Inflammatory macrophage treated with lipopolysaccharide for 1 hour (primary cell): ENCODE results near the gene TP53BP2.
"Not testable (repeated sequence)": the region's sequence is repeated elsewhere in the genome, so short reads cannot be mapped to it uniquely, and the experiment has no call there.

Source experiments
- DNase-seq, 2 donors: peaks; one replicate each; pipeline ENCODE4 v3.0.0-alpha.2; 2020 to 2022

The TP53BP2 gene

GRCh38 chr1:223845810-223846682 lies at the start of gene TP53BP2:
TSS of gene TP53BP2 (minus strand) at chr1:223845947. CDS start at chr1:223845680, 267 bp downstream.
- DNase-seq, result peak; percentile 87 to 88

- not testable (repeated sequence) for DNase-seq
These were observed 44.7 kb upstream of the TP53BP2 start for GRCh38 chr1:223890494-223890893.

- DNase-seq, result not testable (repeated sequence)
These were observed 43.6 kb upstream of the TP53BP2 start for GRCh38 chr1:223889319-223889718.

GRCh38 chr1:223887747-223888418 lies 42.1 kb upstream of the TP53BP2 start:
- peak in 1 of 2 donors; percentile 37 for DNase-seq

GRCh38 chr1:223886516-223886921 lies 40.8 kb upstream of the TP53BP2 start:
- no peak for DNase-seq

GRCh38 chr1:223885614-223886013 lies 39.9 kb upstream of the TP53BP2 start:
- no peak for DNase-seq

GRCh38 chr1:223878598-223879325 lies 33.0 kb upstream of the TP53BP2 start:
- no peak for DNase-seq

- DNase-seq, result no peak
These were observed 32.1 kb upstream of the TP53BP2 start for GRCh38 chr1:223877804-223878203.

GRCh38 chr1:223876590-223876989 lies 30.8 kb upstream of the TP53BP2 start:
- DNase-seq, result no peak

GRCh38 chr1:223873044-223873443 lies 27.3 kb upstream of the TP53BP2 start:
- no peak for DNase-seq

- DNase-seq, result no peak
These were observed 26.7 kb upstream of the TP53BP2 start for GRCh38 chr1:223872308-223872901.

GRCh38 chr1:223870617-223871574 lies 25.1 kb upstream of the TP53BP2 start:
- peak; percentile 84 to 91 for DNase-seq

- not testable (repeated sequence) for DNase-seq
These were observed 19.0 kb upstream of the TP53BP2 start for GRCh38 chr1:223864599-223865368.

- no peak for DNase-seq
These were observed 18.3 kb upstream of the TP53BP2 start for GRCh38 chr1:223864084-223864483.

GRCh38 chr1:223861904-223862303 lies 16.2 kb upstream of the TP53BP2 start:
- DNase-seq, result no peak

GRCh38 chr1:223860051-223860622 lies 14.4 kb upstream of the TP53BP2 start:
- DNase-seq, result no peak

GRCh38 chr1:223859058-223859457 lies 13.3 kb upstream of the TP53BP2 start:
- DNase-seq, result no peak

- no peak for DNase-seq
These were observed 10.6 kb upstream of the TP53BP2 start for GRCh38 chr1:223856386-223856785.

GRCh38 chr1:223853748-223854147 lies 8.0 kb upstream of the TP53BP2 start:
- DNase-seq, result no peak

- no peak for DNase-seq
These were observed 7.5 kb upstream of the TP53BP2 start for GRCh38 chr1:223853275-223853674.

GRCh38 chr1:223852337-223852736 lies 6.6 kb upstream of the TP53BP2 start:
- DNase-seq, result no peak
